Measurements from ENCODE around the gene SFXN3. TPM values are rescaled to one million over a fixed set of nuclear protein-coding genes. Genes with fewer than 3 reads are reported as not detected.

SFXN3 gene
- total RNA-seq, 1 experiment from 2014 or later, result 16.9 TPM

DNA sequence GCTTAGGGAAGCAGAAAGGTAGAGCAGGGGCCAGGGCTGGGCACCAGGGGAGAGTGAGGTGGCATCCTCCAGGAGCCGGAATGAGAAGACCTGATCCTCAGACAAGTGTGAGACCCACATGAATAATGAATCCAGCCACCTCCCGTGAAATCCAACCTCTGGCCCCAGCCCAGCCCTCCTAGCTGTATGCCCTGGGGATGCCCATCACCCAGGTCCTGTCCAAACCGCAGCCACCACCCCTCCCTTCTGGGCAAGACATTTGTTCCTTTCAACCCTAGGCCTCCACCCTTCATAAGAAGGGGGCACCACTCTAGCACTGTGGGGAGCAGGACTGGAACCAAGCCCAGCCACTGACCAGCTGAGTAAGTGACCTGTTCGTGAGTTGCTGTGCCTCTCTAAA lies 9.8 kb upstream of the SFXN3 start:
- H3K4me1 ChIP-seq (ENCODE audit: insufficient read depth, low read length, poor library complexity, severe bottlenecking), result no peaks in the 10 kb centered on the region
- H3K27me3 ChIP-seq (replicated peaks; ENCODE audit: insufficient read depth, low read depth, low read length, poor library complexity), result no peaks in the 10 kb centered on the region
- H3K36me3 ChIP-seq (ENCODE audit: insufficient read depth, low read length, poor library complexity, severe bottlenecking), result no peaks in the 10 kb centered on the region
- H3K27ac ChIP-seq (ENCODE audit: low read depth, low read length, poor library complexity, severe bottlenecking), result no peak overlapping the region
- H3K9me3 ChIP-seq (ENCODE audit: low read depth, low read length, poor library complexity, severe bottlenecking), result no peaks in the 10 kb centered on the region
- no peak for TF ChIP-seq EZH2 (IDR thresholded peaks at IDR 0.05; ENCODE audit: borderline replicate concordance, low read depth, low read length, poor library complexity, severe bottlenecking)
- TF ChIP-seq, protein P1, sequence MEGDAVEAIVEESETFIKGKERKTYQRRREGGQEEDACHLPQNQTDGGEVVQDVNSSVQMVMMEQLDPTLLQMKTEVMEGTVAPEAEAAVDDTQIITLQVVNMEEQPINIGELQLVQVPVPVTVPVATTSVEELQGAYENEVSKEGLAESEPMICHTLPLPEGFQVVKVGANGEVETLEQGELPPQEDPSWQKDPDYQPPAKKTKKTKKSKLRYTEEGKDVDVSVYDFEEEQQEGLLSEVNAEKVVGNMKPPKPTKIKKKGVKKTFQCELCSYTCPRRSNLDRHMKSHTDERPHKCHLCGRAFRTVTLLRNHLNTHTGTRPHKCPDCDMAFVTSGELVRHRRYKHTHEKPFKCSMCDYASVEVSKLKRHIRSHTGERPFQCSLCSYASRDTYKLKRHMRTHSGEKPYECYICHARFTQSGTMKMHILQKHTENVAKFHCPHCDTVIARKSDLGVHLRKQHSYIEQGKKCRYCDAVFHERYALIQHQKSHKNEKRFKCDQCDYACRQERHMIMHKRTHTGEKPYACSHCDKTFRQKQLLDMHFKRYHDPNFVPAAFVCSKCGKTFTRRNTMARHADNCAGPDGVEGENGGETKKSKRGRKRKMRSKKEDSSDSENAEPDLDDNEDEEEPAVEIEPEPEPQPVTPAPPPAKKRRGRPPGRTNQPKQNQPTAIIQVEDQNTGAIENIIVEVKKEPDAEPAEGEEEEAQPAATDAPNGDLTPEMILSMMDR (conservative IDR thresholded peaks at IDR 0.05; ENCODE audit: low read depth, low read length), result no peak
- POLR2A ChIA-PET (ENCODE audit: low non-redundant PET), result no interaction called here
- no peak for DNase-seq (ENCODE audit: low spot score)
- intact Hi-C loops (cut with micrococcal nuclease; ENCODE audit: unreplicated experiment), result no loop called here
- no TSS peak for BruUV-seq (replicated peaks)
- CTCF ChIA-PET, result interaction anchor here (0.6 kb wide), 2 partner anchors 20 to 58 kb away, joined by 4 read pairs; no protein-coding TSS in a partner anchor
- H3K4me3 ChIP-seq (ENCODE audit: low read depth, low read length, poor library complexity, severe bottlenecking), result no peak overlapping the region

DNA sequence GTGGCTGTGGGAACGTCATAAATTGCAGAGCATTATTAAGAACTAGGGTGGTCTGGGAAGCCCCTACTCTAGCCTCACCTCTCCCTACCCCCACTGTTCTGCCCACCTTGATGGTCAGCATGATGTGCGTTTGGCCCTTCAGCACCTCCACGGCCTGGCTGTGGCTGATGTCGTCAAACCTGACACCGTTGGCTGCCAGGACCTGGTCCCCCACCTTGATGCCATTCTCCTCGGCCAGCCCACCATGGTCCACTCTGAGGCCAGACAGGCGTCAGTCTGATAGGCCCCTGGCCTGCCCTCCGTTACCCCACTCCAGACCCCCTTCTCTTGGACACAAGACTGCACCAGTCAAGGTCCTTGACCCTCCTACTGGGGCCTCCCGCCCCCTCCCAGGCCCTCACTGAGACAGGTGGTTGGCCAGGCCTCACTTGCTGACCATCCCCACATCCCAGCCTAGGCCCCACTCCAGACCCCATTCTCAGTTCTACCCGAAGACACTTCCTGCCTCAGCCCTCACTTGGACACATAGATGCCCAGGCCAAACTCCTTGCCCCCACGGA lies 9.3 kb upstream of the SFXN3 start:
- no TSS peak for BruUV-seq (replicated peaks)
- ChIA-PET POLR2A (ENCODE audit: low non-redundant PET) (no interaction called here), CTCF (interaction anchor here (0.6 kb wide), 1 partner anchor 57 kb away, joined by 4 read pairs; no protein-coding TSS in a partner anchor)
- Histone ChIP-seq H3K4me1 (ENCODE audit: insufficient read depth, low read length, poor library complexity, severe bottlenecking) (no peaks in the 10 kb centered on the region), H3K27me3 (replicated peaks; ENCODE audit: insufficient read depth, low read depth, low read length, poor library complexity) (no peaks in the 10 kb centered on the region), H3K4me3 (ENCODE audit: low read depth, low read length, poor library complexity, severe bottlenecking) (no peak overlapping the region), H3K36me3 (ENCODE audit: insufficient read depth, low read length, poor library complexity, severe bottlenecking) (no peaks in the 10 kb centered on the region), H3K27ac (ENCODE audit: low read depth, low read length, poor library complexity, severe bottlenecking) (no peak overlapping the region), H3K9me3 (ENCODE audit: low read depth, low read length, poor library complexity, severe bottlenecking) (no peaks in the 10 kb centered on the region)
- no peak for DNase-seq (ENCODE audit: low spot score)
- TF ChIP-seq, protein P1 (conservative IDR thresholded peaks at IDR 0.05; ENCODE audit: low read depth, low read length), result no peak
- TF ChIP-seq EZH2 (IDR thresholded peaks at IDR 0.05; ENCODE audit: borderline replicate concordance, low read depth, low read length, poor library complexity, severe bottlenecking), result no peak
- intact Hi-C loops (cut with micrococcal nuclease; ENCODE audit: unreplicated experiment), result no loop called here

DNA sequence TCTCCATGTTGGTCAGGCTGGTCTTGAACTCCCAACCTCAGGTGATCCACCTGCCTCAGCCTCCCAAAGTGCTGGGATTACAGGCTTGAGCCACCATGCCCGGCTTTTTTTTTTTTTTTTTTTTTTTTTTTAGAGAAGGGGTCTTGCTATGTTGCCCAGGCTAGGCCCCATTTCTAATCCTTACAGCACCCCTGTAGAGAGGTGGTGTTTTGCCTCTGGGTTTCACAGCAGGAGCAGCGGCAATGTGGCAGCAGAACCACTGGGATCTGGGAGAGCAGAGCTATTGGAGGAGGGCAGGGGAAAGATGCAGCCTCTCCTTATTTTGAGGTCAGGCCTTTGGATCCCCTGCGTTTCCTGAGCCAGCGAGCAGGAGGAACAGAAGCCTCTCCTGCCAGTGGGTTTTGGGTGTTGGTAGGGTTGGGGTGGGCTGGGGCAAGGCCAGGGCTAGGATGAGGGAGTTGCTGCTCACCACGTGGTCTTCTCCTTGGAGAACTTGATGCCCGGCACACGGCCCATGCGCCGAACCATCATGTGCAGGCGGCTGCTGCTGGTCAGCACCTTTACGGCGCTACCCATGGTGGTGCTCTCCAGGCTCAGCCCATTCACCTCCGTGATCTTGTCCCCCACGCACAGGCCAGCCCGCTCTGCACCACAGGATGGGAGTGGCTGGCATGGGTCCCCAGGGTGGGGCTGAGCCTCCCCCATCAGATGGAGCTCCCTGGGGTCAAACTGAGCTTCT lies 7.9 kb upstream of the SFXN3 start:
- POLR2A ChIA-PET (ENCODE audit: low non-redundant PET), result no interaction called here
- Histone ChIP-seq H3K36me3 (ENCODE audit: insufficient read depth, low read length, poor library complexity, severe bottlenecking) (no peaks in the 10 kb centered on the region), H3K4me3 (ENCODE audit: low read depth, low read length, poor library complexity, severe bottlenecking) (no peak overlapping the region), H3K9me3 (ENCODE audit: low read depth, low read length, poor library complexity, severe bottlenecking) (no peaks in the 10 kb centered on the region), H3K27ac (ENCODE audit: low read depth, low read length, poor library complexity, severe bottlenecking) (no peak overlapping the region), H3K4me1 (ENCODE audit: insufficient read depth, low read length, poor library complexity, severe bottlenecking) (no peaks in the 10 kb centered on the region), H3K27me3 (replicated peaks; ENCODE audit: insufficient read depth, low read depth, low read length, poor library complexity) (no peaks in the 10 kb centered on the region)
- intact Hi-C loops (cut with micrococcal nuclease; ENCODE audit: unreplicated experiment), result no loop called here
- BruUV-seq (replicated peaks), result no TSS peak
- TF ChIP-seq, protein P1 (conservative IDR thresholded peaks at IDR 0.05; ENCODE audit: low read depth, low read length), result no peak
- no peak for TF ChIP-seq EZH2 (IDR thresholded peaks at IDR 0.05; ENCODE audit: borderline replicate concordance, low read depth, low read length, poor library complexity, severe bottlenecking)
- CTCF ChIA-PET, result no interaction called here
- no peak for DNase-seq (ENCODE audit: low spot score)

All from A673 (cell line).